ENCODE measurements around the gene CD248.
"Not testable (repeated sequence)": the region's sequence is repeated elsewhere in the genome, so short reads cannot be mapped to it uniquely, and the experiment has no call there.

CD248 gene

GRCh38 chr11:66328302-66329144, 11.7 kb upstream of the CD248 start:
- peak; percentile 58 for DNase-seq (ENCODE audit: low spot score)

- no peak for DNase-seq (ENCODE audit: low spot score)
Measured at GRCh38 chr11:66328031-66328301, 11.1 kb upstream of the CD248 start.

GRCh38 chr11:66327171-66328030, 10.6 kb upstream of the CD248 start:
- DNase-seq (ENCODE audit: low spot score) = no peak

- no peak for DNase-seq (ENCODE audit: low spot score)
Measured at GRCh38 chr11:66326261-66327111, 9.6 kb upstream of the CD248 start.

GRCh38 chr11:66325263-66325671, 8.4 kb upstream of the CD248 start:
- no peak for DNase-seq (ENCODE audit: low spot score)

- no peak for DNase-seq (ENCODE audit: low spot score)
Measured at GRCh38 chr11:66324664-66325063, 7.8 kb upstream of the CD248 start.

GRCh38 chr11:66323684-66324083, 6.8 kb upstream of the CD248 start:
- no peak for DNase-seq (ENCODE audit: low spot score)

- no peak for DNase-seq (ENCODE audit: low spot score)
Measured at GRCh38 chr11:66322732-66323427, 6.0 kb upstream of the CD248 start.

- DNase-seq (ENCODE audit: low spot score) = no peak
Measured at GRCh38 chr11:66321606-66322005, 4.8 kb upstream of the CD248 start.

- not testable (repeated sequence) for DNase-seq (ENCODE audit: low spot score)
Measured at GRCh38 chr11:66320748-66321147, 3.9 kb upstream of the CD248 start.

GRCh38 chr11:66320289-66320688, 3.4 kb upstream of the CD248 start:
- DNase-seq (ENCODE audit: low spot score) = not testable (repeated sequence)

GRCh38 chr11:66318600-66318970, 1.7 kb upstream of the CD248 start:
- DNase-seq (ENCODE audit: low spot score) = no peak

GRCh38 chr11:66317723-66318599, 1.1 kb upstream of the CD248 start:
- DNase-seq (ENCODE audit: low spot score) = no peak

- DNase-seq (ENCODE audit: low spot score) = no peak
Measured at GRCh38 chr11:66317322-66317722, 478 bp upstream of the CD248 start.

GRCh38 chr11:66315921-66316811, 678 bp downstream of the CD248 start:
- DNase-seq (ENCODE audit: low spot score) = no peak

GRCh38 chr11:66315498-66315885, 1.4 kb downstream of the CD248 start:
- DNase-seq (ENCODE audit: low spot score) = no peak

GRCh38 chr11:66314561-66315497, 2.0 kb downstream of the CD248 start:
- no peak for DNase-seq (ENCODE audit: low spot score)

- DNase-seq (ENCODE audit: low spot score) = no peak
Measured at GRCh38 chr11:66314186-66314501, 2.7 kb downstream of the CD248 start.
